MM.1S (cell line): ENCODE data around the gene CDH4.

ENCODE experiments used
- DNase-seq: peaks from one replicate; pipeline ENCODE4 v3.0.0-alpha.2; 2015
- H2AFZ ChIP-seq: fragments of 300-600 bp; sonication (generic); 2 replicates; pipeline ENCODE4 v1.6.0; 2016; ENCODE audit warnings: antibody characterized with exemption, low read length
- H3F3A ChIP-seq: fragments of 300-600 bp; sonication (generic); 2 replicates; pipeline ENCODE4 v1.6.1; 2016; ENCODE audit warnings: mild to moderate bottlenecking, antibody characterized with exemption, low read length, moderate library complexity, mixed read lengths; ENCODE audit not compliant: insufficient read depth
- H3K27ac ChIP-seq: fragments of 300-600 bp; sonication (generic); 2 replicates; pipeline ENCODE4 v1.5.1; 2016; ENCODE audit warnings: mild to moderate bottlenecking, low read length
- H3K27me3 ChIP-seq: fragments of 300-600 bp; sonication (generic); replicated peaks from 2 replicates; pipeline ENCODE4 v1.6.0; 2016; ENCODE audit warnings: low read length; ENCODE audit not compliant: insufficient read depth
- H3K36me3 ChIP-seq: fragments of 300-600 bp; sonication (generic); replicated peaks from 2 replicates; pipeline ENCODE4 v1.6.1; 2016; ENCODE audit warnings: mild to moderate bottlenecking, low read length, mixed read lengths; ENCODE audit not compliant: insufficient read depth
- H3K4me1 ChIP-seq: fragments of 300-600 bp; sonication (generic); 2 replicates; pipeline ENCODE4 v1.6.1; 2016; ENCODE audit warnings: low read length, mixed read lengths
- H3K4me2 ChIP-seq: fragments of 300-600 bp; sonication (generic); 2 replicates; pipeline ENCODE4 v1.6.0; 2016; ENCODE audit warnings: low read depth, low read length
- H3K4me3 ChIP-seq: fragments of 300-600 bp; sonication (generic); 2 replicates; pipeline ENCODE4 v1.5.1; 2016; ENCODE audit warnings: low read length, mixed read lengths
- H3K79me2 ChIP-seq: fragments of 300-600 bp; sonication (generic); 2 replicates; pipeline ENCODE4 v1.6.1; 2016; ENCODE audit warnings: mixed run types, low read length, mixed read lengths
- H3K9ac ChIP-seq: fragments of 300-600 bp; sonication (generic); 2 replicates; pipeline ENCODE4 v1.6.1; 2016; ENCODE audit warnings: low read length, mixed read lengths
- H3K9me2 ChIP-seq: fragments of 300-600 bp; sonication (generic); replicated peaks from 2 replicates; pipeline ENCODE4 v1.6.1; 2016; ENCODE audit warnings: mild to moderate bottlenecking, low read length, mixed read lengths; ENCODE audit not compliant: insufficient read depth
- H3K9me3 ChIP-seq: fragments of 300-600 bp; sonication (generic); replicated peaks from 2 replicates; pipeline ENCODE4 v1.6.1; 2016; ENCODE audit warnings: mild to moderate bottlenecking, low read length, mixed read lengths; ENCODE audit not compliant: insufficient read depth
- H4K20me1 ChIP-seq: fragments of 300-600 bp; sonication (generic); 2 replicates; pipeline ENCODE4 v1.6.1; 2016; ENCODE audit warnings: mild to moderate bottlenecking, low read length, moderate library complexity, mixed read lengths; ENCODE audit not compliant: insufficient read depth
- EZH2 ChIP-seq: fragments of 300-600 bp; sonication (generic); optimal IDR thresholded peaks from 2 replicates; pipeline ENCODE3; 2017; ENCODE audit warnings: low read depth, mild to moderate bottlenecking, antibody characterized with exemption, low read length, mixed read lengths
- EZH2phosphoT487 ChIP-seq: fragments of 300-600 bp; sonication (generic); IDR thresholded peaks from 2 replicates; pipeline ENCODE4 v1.6.1; 2018; ENCODE audit warnings: antibody characterized with exemption, low read length
- TF ChIP-seq, protein P1 (sequence below): fragments of 300-600 bp; sonication (generic); IDR thresholded peaks from 2 replicates; pipeline ENCODE4 v1.5.1; 2016; ENCODE audit warnings: antibody characterized with exemption, low read length, mixed read lengths

The CDH4 gene

DNA sequence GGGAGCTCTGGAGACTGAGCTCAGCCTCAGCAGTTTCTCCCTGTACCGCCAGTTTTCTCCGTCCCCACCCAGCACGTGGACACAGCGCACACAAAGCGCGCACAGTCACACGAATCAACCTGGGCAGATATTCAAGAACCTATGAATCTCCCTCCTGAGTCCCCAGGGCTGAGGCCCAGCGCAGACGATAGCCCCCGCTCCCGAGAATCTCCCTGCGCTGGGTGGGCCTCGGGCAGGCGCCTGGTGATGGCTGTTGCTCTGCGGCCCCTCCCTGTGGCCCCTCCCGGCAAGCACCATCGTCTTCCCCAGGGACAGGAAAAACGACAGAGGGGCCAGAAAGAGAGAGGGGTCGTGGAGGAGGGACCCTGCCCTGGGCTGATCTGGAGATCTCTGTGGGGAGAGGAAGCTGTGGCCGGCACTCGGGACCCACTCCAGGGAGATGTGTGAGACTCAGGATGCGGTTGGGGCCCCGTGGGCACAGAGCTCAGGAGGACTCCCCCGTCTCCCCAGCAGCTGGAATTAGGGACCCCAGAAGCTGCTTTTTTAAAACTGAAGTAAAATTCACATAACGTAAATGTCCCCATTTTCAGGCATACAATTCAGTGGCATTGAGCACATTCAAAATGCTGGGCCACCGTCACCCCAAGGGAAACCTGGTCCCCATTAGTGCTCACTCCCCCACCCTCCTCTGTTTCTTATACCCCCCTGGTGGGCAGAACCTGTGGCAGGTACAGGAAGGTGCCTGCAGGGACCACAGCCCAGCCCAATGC is 482.9 kb downstream of the CDH4 start:
- Histone ChIP-seq H2AFZ (no peak overlapping the region), H3K4me3 (no peak overlapping the region), H3K9ac (no peak overlapping the region), H3K4me1 (no peaks in the 10 kb centered on the region), H3K4me2 (no peak overlapping the region), H3K79me2 (no peaks in the 10 kb centered on the region), H3K36me3 (no peaks in the 10 kb centered on the region), H3F3A (no peaks in the 10 kb centered on the region), H3K9me2 (no peaks in the 10 kb centered on the region), H3K27me3 (peaks cover 92% of the 10 kb centered on the region), H3K27ac (no peak overlapping the region), H4K20me1 (no peaks in the 10 kb centered on the region), H3K9me3 (no peaks in the 10 kb centered on the region)
- no peak for DNase-seq
- no peak for TF ChIP-seq EZH2
- no peak for TF ChIP-seq EZH2phosphoT487
- TF ChIP-seq, protein P1, sequence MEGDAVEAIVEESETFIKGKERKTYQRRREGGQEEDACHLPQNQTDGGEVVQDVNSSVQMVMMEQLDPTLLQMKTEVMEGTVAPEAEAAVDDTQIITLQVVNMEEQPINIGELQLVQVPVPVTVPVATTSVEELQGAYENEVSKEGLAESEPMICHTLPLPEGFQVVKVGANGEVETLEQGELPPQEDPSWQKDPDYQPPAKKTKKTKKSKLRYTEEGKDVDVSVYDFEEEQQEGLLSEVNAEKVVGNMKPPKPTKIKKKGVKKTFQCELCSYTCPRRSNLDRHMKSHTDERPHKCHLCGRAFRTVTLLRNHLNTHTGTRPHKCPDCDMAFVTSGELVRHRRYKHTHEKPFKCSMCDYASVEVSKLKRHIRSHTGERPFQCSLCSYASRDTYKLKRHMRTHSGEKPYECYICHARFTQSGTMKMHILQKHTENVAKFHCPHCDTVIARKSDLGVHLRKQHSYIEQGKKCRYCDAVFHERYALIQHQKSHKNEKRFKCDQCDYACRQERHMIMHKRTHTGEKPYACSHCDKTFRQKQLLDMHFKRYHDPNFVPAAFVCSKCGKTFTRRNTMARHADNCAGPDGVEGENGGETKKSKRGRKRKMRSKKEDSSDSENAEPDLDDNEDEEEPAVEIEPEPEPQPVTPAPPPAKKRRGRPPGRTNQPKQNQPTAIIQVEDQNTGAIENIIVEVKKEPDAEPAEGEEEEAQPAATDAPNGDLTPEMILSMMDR, result no peak

GRCh38 chr20:61735503-61735785 is 483.4 kb downstream of the CDH4 start:
- Histone ChIP-seq H3K4me3 (no peak overlapping the region), H3K9me2 (no peaks in the 10 kb centered on the region), H3K27ac (no peak overlapping the region), H3K79me2 (no peaks in the 10 kb centered on the region), H3F3A (no peaks in the 10 kb centered on the region), H4K20me1 (no peaks in the 10 kb centered on the region), H3K9ac (no peak overlapping the region), H3K27me3 (peaks cover 92% of the 10 kb centered on the region), H2AFZ (no peak overlapping the region), H3K4me2 (no peak overlapping the region), H3K4me1 (no peaks in the 10 kb centered on the region), H3K9me3 (no peaks in the 10 kb centered on the region), H3K36me3 (no peaks in the 10 kb centered on the region)
- no peak for DNase-seq
- TF ChIP-seq, protein P1, result no peak
- TF ChIP-seq EZH2, result no peak
- TF ChIP-seq EZH2phosphoT487, result no peak

- no peaks in the 10 kb centered on the region for H3K9me3 ChIP-seq
- TF ChIP-seq EZH2phosphoT487, result no peak
- TF ChIP-seq EZH2, result no peak
- TF ChIP-seq, protein P1, result no peak
- H3K79me2 ChIP-seq, result no peaks in the 10 kb centered on the region
- H3K4me3 ChIP-seq, result no peak overlapping the region
- no peaks in the 10 kb centered on the region for H3K9me2 ChIP-seq
- H3F3A ChIP-seq, result no peaks in the 10 kb centered on the region
- H2AFZ ChIP-seq, result no peak overlapping the region
- H4K20me1 ChIP-seq, result no peaks in the 10 kb centered on the region
- DNase-seq, result no peak
- peaks cover 92% of the 10 kb centered on the region for H3K27me3 ChIP-seq
- H3K27ac ChIP-seq, result no peak overlapping the region
- H3K4me1 ChIP-seq, result no peaks in the 10 kb centered on the region
- H3K4me2 ChIP-seq, result no peak overlapping the region
- no peak overlapping the region for H3K9ac ChIP-seq
- no peaks in the 10 kb centered on the region for H3K36me3 ChIP-seq
Measured at GRCh38 chr20:61736001-61736635, 484.1 kb downstream of the CDH4 start.
